ENCODE data around the gene COMT.

The COMT gene

DNA sequence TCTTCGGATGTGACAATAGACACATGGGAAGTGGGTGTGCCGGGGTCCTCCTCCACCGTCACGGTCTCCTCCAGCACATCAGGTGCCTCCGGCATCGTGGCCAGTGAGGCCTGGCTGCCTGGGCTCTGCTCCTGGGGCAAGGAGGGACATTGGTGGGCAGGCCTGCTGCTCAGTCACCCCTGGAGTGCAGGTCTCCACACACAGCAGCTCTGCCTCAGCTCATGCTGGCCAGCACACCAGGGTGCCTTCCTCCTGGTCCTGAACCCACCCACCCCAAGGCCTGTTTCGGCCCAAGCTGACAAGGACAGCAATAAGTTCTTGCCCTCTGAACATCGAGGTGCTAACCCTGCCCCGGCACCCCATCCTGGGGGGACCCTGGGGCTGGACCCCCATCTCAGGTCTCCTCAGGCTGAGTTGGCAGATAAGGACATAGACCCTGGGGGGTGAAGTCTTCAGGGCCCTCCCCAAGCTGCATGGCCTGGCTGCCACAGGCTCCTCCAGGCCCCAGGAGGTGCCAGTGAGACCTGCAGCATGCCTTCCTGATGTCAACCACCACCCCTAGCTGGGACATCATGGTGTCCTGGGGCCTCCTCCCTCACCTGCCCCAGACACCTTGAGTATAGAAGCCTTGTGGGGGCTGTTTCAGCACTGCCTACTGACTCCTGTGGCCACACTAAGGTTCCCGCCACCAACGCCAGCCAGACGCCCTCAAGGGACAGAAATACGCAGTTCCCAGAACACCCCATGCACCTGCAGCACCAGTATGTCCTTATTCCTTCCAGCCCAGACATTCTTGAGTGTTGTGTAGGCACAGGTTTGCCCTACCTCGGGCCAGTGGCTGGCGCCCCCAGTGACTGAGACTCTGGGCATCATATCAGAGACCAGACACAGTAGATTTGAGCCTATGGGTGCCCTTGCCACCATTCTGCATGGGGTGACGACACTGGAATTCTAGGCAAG lies 40.7 kb downstream of the COMT start:
- Histone ChIP-seq H3K4me3 (ENCODE audit: insufficient read depth in 1 of 2, low read depth in 1 of 2, low read length in 2 of 2) (no peak overlapping the region), H3K9ac (ENCODE audit: low read length) (no peak overlapping the region), H3K4ac (ENCODE audit: low read depth in 1 of 2, low read length in 2 of 2) (no peak overlapping the region), H3K79me1 (replicated peaks; ENCODE audit: low read length, poor library complexity, severe bottlenecking) (peaks cover 40% of the 10 kb centered on the region), H2BK12ac (ENCODE audit: low read length in 2 of 2) (no peak overlapping the region), H4K8ac (ENCODE audit: low read length) (no peak overlapping the region), H2AFZ (ENCODE audit: low read depth, low read length) (no peak overlapping the region), H3K4me2 (ENCODE audit: low read length, poor library complexity, severe bottlenecking) (no peak overlapping the region), H2AK5ac (ENCODE audit: low read length, severe bottlenecking) (no peak overlapping the region), H3K27ac (ENCODE audit: low read length, poor library complexity, severe bottlenecking) (no peak overlapping the region), H2BK15ac (ENCODE audit: low read depth, poor library complexity, severe bottlenecking) (no peak overlapping the region), H3K23ac (ENCODE audit: low read length in 2 of 2) (no peak overlapping the region), H2BK120ac (ENCODE audit: low read depth, low read length) (no peak overlapping the region), H3K27me3 (ENCODE audit: control insufficient read depth in 1 of 2, insufficient read depth in 1 of 2, low read length in 2 of 2) (no peaks in the 10 kb centered on the region), H3K14ac (ENCODE audit: low read length in 2 of 2) (no peak overlapping the region), H4K91ac (ENCODE audit: low read length) (no peak overlapping the region), H3K36me3 (ENCODE audit: control insufficient read depth in 1 of 2, insufficient read depth in 2 of 2, low read depth in 1 of 2, low read length in 2 of 2) (peaks cover 5 to 53% of the 10 kb centered on the region in 2 experiments), H3K4me1 (ENCODE audit: control insufficient read depth, insufficient read depth, low read depth, low read length) (peaks cover 48% of the 10 kb centered on the region), H2BK5ac (ENCODE audit: low read depth, low read length, poor library complexity, severe bottlenecking) (no peak overlapping the region), H3K18ac (ENCODE audit: low read depth in 1 of 2, low read length in 2 of 2) (no peak overlapping the region), H3K9me3 (ENCODE audit: control insufficient read depth, low read length) (no peaks in the 10 kb centered on the region)
- WGBS, result 97% methylated on average over 16 of the region's 16 CpGs
- DNase-seq, result no peak

DNA sequence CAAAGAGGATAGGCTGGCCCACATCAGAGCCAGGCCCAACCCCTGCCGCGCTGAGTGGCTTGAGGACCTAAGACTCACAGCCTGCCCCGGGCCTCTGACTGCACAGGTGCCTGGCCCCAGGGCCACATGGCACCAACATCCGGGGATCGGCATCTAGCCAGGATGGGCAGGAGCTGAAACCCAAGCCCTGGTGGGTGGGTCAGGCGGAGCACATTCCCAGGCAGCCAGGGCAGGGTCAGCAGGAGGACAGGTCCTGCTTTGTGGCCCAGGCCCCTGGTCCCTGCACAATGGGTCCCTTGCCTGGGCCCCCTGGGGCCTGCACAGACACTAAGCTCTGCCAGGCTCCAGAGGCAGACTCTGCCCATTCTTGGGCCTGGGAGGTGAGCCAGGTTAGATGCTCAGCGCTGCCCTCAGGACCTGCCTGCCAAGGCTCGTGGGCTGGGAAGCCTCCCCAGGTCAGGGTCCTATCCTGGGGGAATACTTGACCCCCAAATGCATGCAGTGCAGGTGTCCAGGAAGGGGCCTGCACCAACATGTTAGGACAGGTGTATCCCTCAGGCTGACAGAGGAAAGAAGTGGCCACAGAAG lies 41.5 kb downstream of the COMT start:
- Histone ChIP-seq H3K4me2 (ENCODE audit: low read length, poor library complexity, severe bottlenecking) (no peak overlapping the region), H3K9me3 (ENCODE audit: control insufficient read depth, low read length) (no peaks in the 10 kb centered on the region), H4K91ac (ENCODE audit: low read length) (no peak overlapping the region), H3K23ac (ENCODE audit: low read length in 2 of 2) (no peak overlapping the region), H3K79me1 (replicated peaks; ENCODE audit: low read length, poor library complexity, severe bottlenecking) (peaks cover 40% of the 10 kb centered on the region), H3K4me1 (ENCODE audit: control insufficient read depth, insufficient read depth, low read depth, low read length) (peaks cover 48% of the 10 kb centered on the region), H2AFZ (ENCODE audit: low read depth, low read length) (no peak overlapping the region), H3K4me3 (ENCODE audit: insufficient read depth in 1 of 2, low read depth in 1 of 2, low read length in 2 of 2) (no peak overlapping the region), H2BK12ac (ENCODE audit: low read length in 2 of 2) (no peak overlapping the region), H3K27me3 (ENCODE audit: control insufficient read depth in 1 of 2, insufficient read depth in 1 of 2, low read length in 2 of 2) (no peaks in the 10 kb centered on the region), H3K18ac (ENCODE audit: low read depth in 1 of 2, low read length in 2 of 2) (no peak overlapping the region), H4K8ac (ENCODE audit: low read length) (no peak overlapping the region), H2BK5ac (ENCODE audit: low read depth, low read length, poor library complexity, severe bottlenecking) (no peak overlapping the region), H3K4ac (ENCODE audit: low read depth in 1 of 2, low read length in 2 of 2) (no peak overlapping the region), H2BK120ac (ENCODE audit: low read depth, low read length) (no peak overlapping the region), H3K9ac (ENCODE audit: low read length) (no peak overlapping the region), H2AK5ac (ENCODE audit: low read length, severe bottlenecking) (peak overlapping the region; percentile 15), H3K27ac (ENCODE audit: low read length, poor library complexity, severe bottlenecking) (no peak overlapping the region), H2BK15ac (ENCODE audit: low read depth, poor library complexity, severe bottlenecking) (no peak overlapping the region), H3K14ac (ENCODE audit: low read length in 2 of 2) (no peak overlapping the region), H3K36me3 (ENCODE audit: control insufficient read depth in 1 of 2, insufficient read depth in 2 of 2, low read depth in 1 of 2, low read length in 2 of 2) (peaks cover 5 to 45% of the 10 kb centered on the region in 2 experiments)
- DNase-seq, result no peak
- 94% methylated on average over 8 of the region's 8 CpGs for WGBS

DNA sequence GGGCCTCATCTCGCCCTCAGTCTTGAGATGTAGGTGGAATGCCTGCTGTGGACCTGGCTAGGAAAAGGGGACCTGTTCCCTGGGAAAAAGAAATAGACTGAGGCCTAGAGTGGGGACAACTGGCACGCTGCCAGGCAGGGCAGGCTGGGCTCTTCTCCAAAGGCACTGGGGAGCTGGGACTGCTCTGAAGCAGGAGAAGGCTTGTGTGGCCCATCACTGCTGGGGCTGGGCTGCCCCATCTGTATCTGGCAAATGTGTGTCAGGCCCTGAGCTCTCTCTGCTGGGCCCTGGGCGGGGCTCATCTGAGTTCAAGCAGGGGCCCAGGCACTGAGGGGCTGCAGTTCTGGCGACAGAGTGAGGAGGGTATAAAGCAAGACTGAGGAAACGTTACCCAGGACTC lies 42.2 kb downstream of the COMT start:
- Histone ChIP-seq H3K79me1 (replicated peaks; ENCODE audit: low read length, poor library complexity, severe bottlenecking) (peaks cover 40% of the 10 kb centered on the region), H3K14ac (ENCODE audit: low read length in 2 of 2) (peak overlapping the region in 1 of 2 experiments; percentile 6), H2AK5ac (ENCODE audit: low read length, severe bottlenecking) (peak overlapping the region; percentile 63), H4K91ac (ENCODE audit: low read length) (no peak overlapping the region), H3K27ac (ENCODE audit: low read length, poor library complexity, severe bottlenecking) (no peak overlapping the region), H3K27me3 (ENCODE audit: control insufficient read depth in 1 of 2, insufficient read depth in 1 of 2, low read length in 2 of 2) (no peaks in the 10 kb centered on the region), H2BK120ac (ENCODE audit: low read depth, low read length) (no peak overlapping the region), H3K4me1 (ENCODE audit: control insufficient read depth, insufficient read depth, low read depth, low read length) (peaks cover 48% of the 10 kb centered on the region), H3K4me2 (ENCODE audit: low read length, poor library complexity, severe bottlenecking) (peak overlapping the region; percentile 12), H2BK5ac (ENCODE audit: low read depth, low read length, poor library complexity, severe bottlenecking) (no peak overlapping the region), H2BK15ac (ENCODE audit: low read depth, poor library complexity, severe bottlenecking) (no peak overlapping the region), H4K8ac (ENCODE audit: low read length) (no peak overlapping the region), H3K36me3 (ENCODE audit: control insufficient read depth in 1 of 2, insufficient read depth in 2 of 2, low read depth in 1 of 2, low read length in 2 of 2) (peaks cover 5 to 38% of the 10 kb centered on the region in 2 experiments), H3K23ac (ENCODE audit: low read length in 2 of 2) (no peak overlapping the region), H3K4ac (ENCODE audit: low read depth in 1 of 2, low read length in 2 of 2) (no peak overlapping the region), H2AFZ (ENCODE audit: low read depth, low read length) (no peak overlapping the region), H3K4me3 (ENCODE audit: insufficient read depth in 1 of 2, low read depth in 1 of 2, low read length in 2 of 2) (no peak overlapping the region), H3K9me3 (ENCODE audit: control insufficient read depth, low read length) (no peaks in the 10 kb centered on the region), H3K9ac (ENCODE audit: low read length) (peak overlapping the region; percentile 59), H3K18ac (ENCODE audit: low read depth in 1 of 2, low read length in 2 of 2) (no peak overlapping the region), H2BK12ac (ENCODE audit: low read length in 2 of 2) (no peak overlapping the region)
- DNase-seq, result no peak
- 83% methylated on average over 4 of the region's 5 CpGs for WGBS

- peaks cover 1 to 33% of the 10 kb centered on the region in 2 experiments for H3K36me3 ChIP-seq (ENCODE audit: control insufficient read depth in 1 of 2, insufficient read depth in 2 of 2, low read depth in 1 of 2, low read length in 2 of 2)
- no peak overlapping the region for H2BK120ac ChIP-seq (ENCODE audit: low read depth, low read length)
- DNase-seq, result peak; percentile 78
- H3K4me1 ChIP-seq (ENCODE audit: control insufficient read depth, insufficient read depth, low read depth, low read length), result peaks cover 48% of the 10 kb centered on the region
- peak overlapping the region; percentile 59 for H3K9ac ChIP-seq (ENCODE audit: low read length)
- H2AK5ac ChIP-seq (ENCODE audit: low read length, severe bottlenecking), result peak overlapping the region; percentile 71
- H2AFZ ChIP-seq (ENCODE audit: low read depth, low read length), result no peak overlapping the region
- H2BK5ac ChIP-seq (ENCODE audit: low read depth, low read length, poor library complexity, severe bottlenecking), result no peak overlapping the region
- WGBS, result 64% methylated on average over 15 of the region's 19 CpGs
- H3K4me2 ChIP-seq (ENCODE audit: low read length, poor library complexity, severe bottlenecking), result peak overlapping the region; percentile 25
- H3K4me3 ChIP-seq (ENCODE audit: insufficient read depth in 1 of 2, low read depth in 1 of 2, low read length in 2 of 2), result no peak overlapping the region
- H3K23ac ChIP-seq (ENCODE audit: low read length in 2 of 2), result no peak overlapping the region
- H3K79me1 ChIP-seq (replicated peaks; ENCODE audit: low read length, poor library complexity, severe bottlenecking), result peaks cover 40% of the 10 kb centered on the region
- H3K14ac ChIP-seq (ENCODE audit: low read length in 2 of 2), result peak overlapping the region in 1 of 2 experiments; percentile 63
- peak overlapping the region in 1 of 2 experiments; percentile 9 for H3K18ac ChIP-seq (ENCODE audit: low read depth in 1 of 2, low read length in 2 of 2)
- H2BK12ac ChIP-seq (ENCODE audit: low read length in 2 of 2), result peak overlapping the region in 1 of 2 experiments; percentile 11
- no peak overlapping the region for H2BK15ac ChIP-seq (ENCODE audit: low read depth, poor library complexity, severe bottlenecking)
- H4K8ac ChIP-seq (ENCODE audit: low read length), result no peak overlapping the region
- no peaks in the 10 kb centered on the region for H3K9me3 ChIP-seq (ENCODE audit: control insufficient read depth, low read length)
- H4K91ac ChIP-seq (ENCODE audit: low read length), result no peak overlapping the region
- no peaks in the 10 kb centered on the region for H3K27me3 ChIP-seq (ENCODE audit: control insufficient read depth in 1 of 2, insufficient read depth in 1 of 2, low read length in 2 of 2)
- H3K27ac ChIP-seq (ENCODE audit: low read length, poor library complexity, severe bottlenecking), result no peak overlapping the region
- no peak overlapping the region for H3K4ac ChIP-seq (ENCODE audit: low read depth in 1 of 2, low read length in 2 of 2)
Measured at GRCh38 chr22:19984201-19984753, 42.7 kb downstream of the COMT start.
